Renal cortex interstitium (tissue), 11 donors: ENCODE measurements around the gene ENHO. TPM values are rescaled to one million over a fixed set of nuclear protein-coding genes. Genes with fewer than 3 reads are reported as not detected.

ENCODE experiments used
- DNase-seq, 11 donors: peaks; one replicate each; pipeline ENCODE4 v3.0.0-alpha.2; 2013; ENCODE audit warnings: low read depth in 9 of 11, low spot score in 4 of 11; ENCODE audit errors: extremely low read depth in 1 of 11
- polyA plus RNA-seq, 3 donors: library from polyadenylated mRNA; unstranded; fragments of 120-200 nt; gene quantifications; one replicate each; pipeline ENCODE4 v1.2.1, GENCODE V29; 2013; ENCODE audit not compliant: insufficient read length in 3 of 3

The ENHO gene
- polyA plus RNA-seq, 3 donors, result 1.4 to 1.9 (median 1.7) TPM

GRCh38 chr9:34558364-34558763 lies 35.6 kb upstream of the ENHO start:
- no peak for DNase-seq

DNA sequence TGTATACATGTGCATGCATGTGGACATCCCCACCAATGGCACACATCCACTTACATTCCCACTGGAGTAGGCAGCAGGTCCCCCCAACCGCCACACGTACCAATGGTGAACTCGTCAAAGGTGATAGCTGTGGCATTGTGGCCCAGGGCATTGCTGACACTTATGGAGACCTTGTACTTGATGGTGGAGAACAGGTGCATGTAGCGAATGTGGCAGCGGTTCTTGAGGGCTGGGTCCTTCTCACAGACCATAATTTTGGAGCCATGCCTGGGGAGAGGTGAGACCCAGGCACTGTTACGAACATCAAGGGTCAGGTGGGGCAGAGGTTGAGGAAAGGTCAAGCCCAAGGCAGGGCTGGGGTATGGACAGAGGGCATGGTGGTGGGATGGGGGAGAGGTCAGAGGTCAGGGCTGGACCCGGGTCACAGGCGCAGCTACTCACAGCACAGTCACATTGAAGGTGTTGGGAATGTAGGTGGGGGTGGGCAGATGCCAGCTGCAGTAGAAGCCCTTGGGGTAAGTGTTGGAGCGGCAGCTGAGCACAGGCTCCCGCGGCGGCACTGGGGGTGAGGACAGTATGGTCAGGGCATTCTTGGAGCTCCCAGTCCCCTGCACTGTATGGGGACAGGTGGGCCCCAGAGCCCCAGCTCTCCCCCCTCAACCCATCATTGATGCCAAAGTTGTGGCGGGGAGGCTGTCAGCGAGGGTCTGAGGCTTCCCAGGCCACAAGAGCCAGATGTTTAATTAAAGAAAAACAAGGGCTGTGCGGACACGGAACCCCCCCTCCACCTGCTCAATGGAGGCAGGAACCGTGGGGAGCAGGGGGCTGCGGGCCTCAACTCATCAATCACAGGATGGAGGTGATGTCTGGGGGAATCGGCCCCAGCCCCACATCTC lies 34.9 kb upstream of the ENHO start:
- DNase-seq, result no peak

GRCh38 chr9:34556949-34557348 lies 34.2 kb upstream of the ENHO start:
- DNase-seq, result no peak

DNA sequence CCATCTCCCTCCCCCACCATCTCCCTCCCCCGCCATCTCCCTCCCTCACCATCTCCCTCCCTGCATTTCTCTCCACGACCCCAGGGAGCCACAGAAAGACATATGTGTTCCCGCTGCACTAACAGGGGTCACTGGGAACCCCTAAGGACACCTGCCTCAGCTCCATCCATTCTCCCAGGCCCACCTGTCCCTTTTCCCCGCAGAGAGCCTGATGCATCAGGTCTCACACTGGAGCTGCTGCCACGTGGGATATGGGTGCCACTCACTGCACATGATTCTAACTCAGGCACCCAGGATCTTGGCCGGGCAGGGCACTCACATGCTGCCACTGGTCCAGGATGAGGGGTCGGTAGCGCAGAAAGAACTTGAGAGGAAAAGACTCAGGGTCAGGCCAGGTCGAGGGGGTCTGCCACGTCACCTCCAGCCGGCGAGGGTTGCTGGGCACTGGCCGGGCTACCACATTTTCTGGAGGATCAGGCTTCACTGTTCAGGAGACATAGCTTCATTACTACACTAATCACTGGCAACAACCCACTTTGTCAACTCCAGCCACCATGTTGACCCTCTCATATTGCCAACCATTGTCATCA lies 33.2 kb upstream of the ENHO start:
- no peak for DNase-seq

DNA sequence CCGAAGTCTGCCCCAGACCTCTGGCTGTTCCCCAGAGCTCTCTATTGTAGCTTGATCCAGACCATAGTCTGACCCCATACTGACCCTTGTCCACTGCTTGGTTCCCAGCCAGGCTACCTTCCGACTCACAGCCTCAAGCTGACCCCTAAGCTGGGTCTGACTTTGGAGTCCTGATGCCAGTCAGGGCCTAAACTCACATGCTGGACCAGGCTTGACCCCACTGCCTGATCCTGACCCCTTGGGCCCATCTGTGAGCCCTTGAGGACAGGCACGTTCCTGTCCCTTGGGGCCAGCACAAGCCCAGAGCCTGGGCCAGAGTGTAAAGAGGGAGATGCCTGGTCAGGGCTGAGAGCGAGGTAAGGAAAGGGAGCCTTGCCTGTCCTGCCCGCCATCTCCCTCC lies 32.7 kb upstream of the ENHO start:
- DNase-seq, result no peak

DNA sequence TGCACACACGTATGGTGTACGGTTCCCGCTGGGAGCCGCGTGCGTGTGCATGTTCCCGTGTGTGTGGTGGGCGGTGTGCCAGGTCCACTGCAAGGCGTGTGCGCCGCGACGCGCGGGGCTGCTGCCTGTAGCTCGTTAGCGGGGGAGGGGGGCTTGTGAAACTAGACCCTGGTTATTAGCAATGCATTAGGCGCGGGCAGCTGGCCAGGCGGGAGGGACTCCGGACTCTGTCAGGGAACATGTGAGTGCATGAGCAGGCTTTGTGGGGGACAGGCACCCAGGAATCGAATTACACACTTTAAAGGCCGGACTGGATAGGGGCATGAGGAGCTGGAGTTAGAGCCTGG lies 32.2 kb upstream of the ENHO start:
- peak in 3 of 11 donors; percentile 65 to 73 (median 73) for DNase-seq

DNA sequence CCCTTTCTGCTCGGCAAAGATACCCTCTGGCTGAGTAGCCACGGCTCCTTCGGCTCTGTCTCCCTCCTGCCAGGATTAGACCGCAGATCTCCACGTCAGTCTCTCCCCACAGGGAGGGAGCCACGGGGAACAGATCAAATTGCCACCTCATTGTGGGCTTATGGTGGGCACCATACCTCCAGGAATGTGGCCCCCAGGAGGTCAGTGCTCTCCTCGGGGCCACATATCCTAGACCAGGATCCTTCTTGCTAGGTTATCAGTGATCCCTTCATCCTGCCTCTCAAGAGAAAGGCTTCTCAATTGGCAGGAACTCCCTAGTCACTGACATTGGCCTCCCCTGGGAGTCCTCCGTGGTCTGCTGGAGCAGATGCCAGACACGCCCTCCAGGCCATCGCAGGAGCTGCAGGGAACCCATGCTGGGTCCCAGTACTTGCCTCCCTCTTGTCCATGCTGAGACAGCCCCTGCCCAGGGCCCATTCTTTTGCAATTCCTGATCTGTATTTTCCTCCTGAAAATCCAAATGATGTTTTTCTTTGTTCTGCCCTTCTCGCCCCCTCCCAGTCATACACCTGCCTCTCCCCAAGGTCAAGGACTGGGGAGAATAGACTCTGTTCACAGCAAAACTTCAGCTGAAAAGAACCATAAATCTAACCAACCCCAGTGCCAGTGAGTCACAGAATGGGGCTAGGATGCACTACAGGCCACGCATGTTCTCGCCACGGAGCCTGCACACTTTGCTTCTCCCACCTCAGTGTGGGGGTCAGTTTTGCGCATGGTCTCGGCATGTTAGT lies 31.6 kb upstream of the ENHO start:
- no peak for DNase-seq

- DNase-seq, result no peak
Measured at GRCh38 chr9:34553511-34554021, 30.8 kb upstream of the ENHO start.

- DNase-seq, result no peak
Measured at GRCh38 chr9:34552986-34553385, 30.2 kb upstream of the ENHO start.

DNA sequence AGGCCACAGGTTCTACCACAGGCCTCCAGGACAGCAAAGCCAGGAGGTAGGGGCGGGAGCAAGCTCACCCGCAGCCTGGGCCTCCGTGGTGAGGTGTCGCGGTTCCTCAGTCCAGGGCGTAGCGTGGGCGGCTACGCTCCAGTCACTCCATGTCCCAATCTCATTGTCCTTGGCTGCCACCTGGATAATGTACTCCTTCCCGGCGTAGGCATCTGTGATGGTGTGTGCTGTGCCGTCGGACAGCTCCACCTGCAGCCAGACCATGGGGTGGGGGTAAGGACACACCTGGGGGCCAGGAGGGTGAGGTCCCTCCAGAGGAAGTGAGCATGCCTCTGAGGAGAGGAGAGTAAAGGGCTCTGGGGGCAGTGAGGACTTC lies 29.8 kb upstream of the ENHO start:
- no peak for DNase-seq

DNA sequence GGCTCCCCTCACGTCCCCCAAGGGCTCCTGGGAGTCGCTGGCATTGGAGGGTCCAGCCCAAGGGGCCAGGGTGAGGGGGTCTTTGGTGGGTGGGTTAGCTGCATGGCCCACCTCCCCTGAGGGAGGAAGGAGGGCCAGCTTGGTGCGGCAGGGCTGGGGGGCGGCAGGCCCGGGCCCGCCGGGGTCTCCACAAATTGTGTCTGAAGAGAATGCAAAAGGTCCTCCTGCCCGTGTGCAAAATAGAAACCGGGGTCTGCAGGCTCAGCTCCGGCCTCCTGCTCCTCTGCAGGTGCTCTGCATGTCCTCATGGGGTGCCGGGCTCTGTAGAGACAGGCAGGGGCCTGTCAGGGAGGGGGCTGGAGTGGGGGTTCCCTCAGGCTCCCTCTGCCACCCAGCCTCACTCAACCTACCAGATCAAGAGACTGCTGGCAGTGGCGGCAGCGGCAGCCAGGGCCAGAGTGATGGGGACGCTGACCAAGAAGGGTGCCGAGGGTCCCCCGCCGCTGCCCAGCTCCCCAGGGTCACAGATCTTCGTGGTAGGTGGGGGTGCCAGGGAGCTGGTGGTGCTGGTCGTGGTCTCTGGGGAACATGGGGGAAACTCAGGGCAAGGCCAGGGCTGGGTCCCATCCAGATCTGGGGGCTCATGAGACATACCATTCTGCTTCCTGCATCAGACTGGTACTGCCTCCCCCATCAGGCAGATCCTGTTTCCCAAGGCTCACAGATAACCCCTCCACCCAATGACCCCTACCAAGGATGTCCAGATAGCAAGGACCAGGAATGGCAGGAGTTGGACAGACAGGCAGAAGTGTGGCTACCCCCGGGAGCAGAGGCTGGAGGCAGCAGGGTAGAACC lies 29.2 kb upstream of the ENHO start:
- no peak for DNase-seq

DNA sequence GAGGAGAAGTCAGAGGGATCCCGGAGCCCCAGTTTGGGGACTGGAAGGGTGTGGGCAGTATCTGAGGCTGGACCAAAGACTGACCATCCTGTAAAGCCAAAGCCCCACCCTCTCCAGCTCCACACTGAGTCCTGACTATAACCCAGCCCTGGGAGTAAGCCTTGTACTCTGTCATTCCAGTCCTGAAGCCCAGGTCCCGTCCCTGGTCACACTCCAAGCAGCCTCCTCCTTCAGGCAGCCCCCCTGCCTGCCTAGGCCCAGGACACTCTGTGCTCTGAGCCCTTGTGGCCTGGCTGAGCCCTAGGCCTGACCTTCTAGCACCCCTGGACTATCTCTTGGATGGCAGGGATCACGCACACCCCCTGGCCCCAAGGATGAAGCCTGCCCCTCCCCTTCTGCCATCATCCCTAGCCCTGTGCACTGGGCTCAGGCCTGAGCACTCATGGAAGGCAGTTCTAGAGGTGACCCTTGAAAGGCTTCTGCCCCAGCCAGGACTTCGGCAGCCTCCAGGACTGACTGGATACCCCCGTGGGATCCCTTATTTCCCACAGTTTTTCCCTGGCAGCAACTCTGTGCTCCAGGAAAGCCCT lies 28.0 kb upstream of the ENHO start:
- no peak for DNase-seq

GRCh38 chr9:34550016-34550680 lies 27.4 kb upstream of the ENHO start:
- DNase-seq, result no peak

DNA sequence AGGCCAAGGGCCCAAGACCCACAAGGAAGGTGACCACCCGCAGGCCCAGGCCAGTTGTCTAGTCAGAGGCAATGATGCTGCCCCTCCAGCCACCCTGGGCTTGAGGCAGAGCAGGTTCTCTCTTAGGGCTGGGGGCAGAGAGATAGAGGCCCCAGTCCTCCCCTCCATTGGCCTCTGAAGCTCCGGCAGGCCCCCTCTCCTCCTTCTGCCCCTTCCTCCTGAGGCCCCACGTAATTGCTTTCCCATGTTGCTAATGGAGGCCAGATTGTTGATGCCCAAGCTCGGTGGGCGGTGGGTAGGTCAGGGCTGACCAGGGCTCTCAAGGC lies 26.6 kb upstream of the ENHO start:
- no peak for DNase-seq

- peak in 5 of 11 donors; percentile 59 to 75 (median 63) for DNase-seq
Measured at GRCh38 chr9:34547960-34548611, 25.3 kb upstream of the ENHO start.

GRCh38 chr9:34546834-34547827 lies 24.3 kb upstream of the ENHO start:
- DNase-seq, result no peak
